Type B pancreatic cell (in vitro differentiated cells): ENCODE measurements around the gene UBE2L6. TPM values are rescaled to one million over a fixed set of nuclear protein-coding genes. Genes with fewer than 3 reads are reported as not detected.

ENCODE experiments used
- DNase-seq: peaks from one replicate; pipeline ENCODE4 v3.0.0; 2021; ENCODE audit warnings: mixed read lengths; ENCODE audit not compliant: unreplicated experiment; ENCODE audit errors: extremely low spot score
- H3K27ac Mint-ChIP-seq: 2 replicates; pipeline ENCODE4 v1.8.0; 2021; ENCODE audit warnings: mild to moderate bottlenecking, mixed read lengths
- H3K27me3 Mint-ChIP-seq: 2 replicates; pipeline ENCODE4 v1.8.0; 2021; ENCODE audit warnings: mixed read lengths
- H3K36me3 Mint-ChIP-seq: 2 replicates; pipeline ENCODE4 v1.8.0; 2021; ENCODE audit warnings: mixed read lengths
- H3K4me1 Mint-ChIP-seq: one replicate; pipeline ENCODE4 v1.8.0; 2021; ENCODE audit warnings: mixed read lengths; ENCODE audit not compliant: unreplicated experiment
- H3K4me3 Mint-ChIP-seq: 2 replicates; pipeline ENCODE4 v1.8.0; 2021; ENCODE audit warnings: mild to moderate bottlenecking, mixed read lengths
- H3K9me3 Mint-ChIP-seq: 2 replicates; pipeline ENCODE4 v1.8.0; 2021; ENCODE audit warnings: mixed read lengths
- total RNA-seq: library from RNA; stranded (reverse); gene quantifications from 2 replicates; pipeline ENCODE4 v1.2.1, GENCODE V29; 2021; ENCODE audit warnings: low replicate concordance
- TF ChIP-seq, protein P1 (sequence below): fragments of 200-600 bp; sonication (generic); conservative IDR thresholded peaks from 2 replicates; pipeline ENCODE4 v1.5.0; 2021; ENCODE audit warnings: antibody characterized with exemption, mild to moderate bottlenecking

Gene UBE2L6
- total RNA-seq, 1 donor from 2014 or later = 65.1 TPM

DNA sequence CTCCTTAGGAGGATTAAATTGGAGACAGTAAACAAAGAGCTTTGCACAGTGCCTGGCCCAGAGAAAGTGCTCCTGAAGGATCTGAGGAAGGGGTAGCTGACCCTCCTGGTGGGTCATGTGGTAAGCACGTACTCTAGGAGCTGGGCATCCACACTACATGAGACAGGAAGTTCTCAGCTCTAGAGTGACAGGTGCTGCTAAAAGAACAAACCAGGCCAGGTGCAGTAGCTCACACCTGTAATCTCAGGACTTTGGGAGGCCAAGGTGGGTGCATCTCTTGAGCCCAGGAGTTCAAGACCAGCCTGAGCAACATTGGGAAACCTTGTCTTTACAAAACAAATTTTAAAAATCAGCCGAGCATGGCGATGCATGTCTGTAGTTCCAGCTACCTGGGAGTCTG lies 65.1 kb downstream of the UBE2L6 start:
- Mint-ChIP-seq H3K36me3 (no peaks in the 10 kb centered on the region), H3K9me3 (no peaks in the 10 kb centered on the region), H3K4me3 (no peak overlapping the region), H3K27ac (no peak overlapping the region), H3K27me3 (no peaks in the 10 kb centered on the region), H3K4me1 (peaks cover 14% of the 10 kb centered on the region)
- TF ChIP-seq, protein P1, sequence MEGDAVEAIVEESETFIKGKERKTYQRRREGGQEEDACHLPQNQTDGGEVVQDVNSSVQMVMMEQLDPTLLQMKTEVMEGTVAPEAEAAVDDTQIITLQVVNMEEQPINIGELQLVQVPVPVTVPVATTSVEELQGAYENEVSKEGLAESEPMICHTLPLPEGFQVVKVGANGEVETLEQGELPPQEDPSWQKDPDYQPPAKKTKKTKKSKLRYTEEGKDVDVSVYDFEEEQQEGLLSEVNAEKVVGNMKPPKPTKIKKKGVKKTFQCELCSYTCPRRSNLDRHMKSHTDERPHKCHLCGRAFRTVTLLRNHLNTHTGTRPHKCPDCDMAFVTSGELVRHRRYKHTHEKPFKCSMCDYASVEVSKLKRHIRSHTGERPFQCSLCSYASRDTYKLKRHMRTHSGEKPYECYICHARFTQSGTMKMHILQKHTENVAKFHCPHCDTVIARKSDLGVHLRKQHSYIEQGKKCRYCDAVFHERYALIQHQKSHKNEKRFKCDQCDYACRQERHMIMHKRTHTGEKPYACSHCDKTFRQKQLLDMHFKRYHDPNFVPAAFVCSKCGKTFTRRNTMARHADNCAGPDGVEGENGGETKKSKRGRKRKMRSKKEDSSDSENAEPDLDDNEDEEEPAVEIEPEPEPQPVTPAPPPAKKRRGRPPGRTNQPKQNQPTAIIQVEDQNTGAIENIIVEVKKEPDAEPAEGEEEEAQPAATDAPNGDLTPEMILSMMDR = no peak
- DNase-seq = no peak

GRCh38 chr11:57501953-57502352 lies 65.5 kb downstream of the UBE2L6 start:
- H3K9me3 Mint-ChIP-seq = no peaks in the 10 kb centered on the region
- H3K27me3 Mint-ChIP-seq = no peaks in the 10 kb centered on the region
- DNase-seq = no peak
- H3K36me3 Mint-ChIP-seq = no peaks in the 10 kb centered on the region
- no peak overlapping the region for H3K27ac Mint-ChIP-seq
- TF ChIP-seq, protein P1 = no peak
- H3K4me3 Mint-ChIP-seq = peak overlapping the region; percentile 51
- H3K4me1 Mint-ChIP-seq = peaks cover 14% of the 10 kb centered on the region

Other genes starting within 250 kb of the UBE2L6 start
- gene TNKS1BP1, start 242.7 kb downstream of the UBE2L6 start, total RNA-seq = 122 and 166 TPM in 2 replicates
- gene SSRP1, start 231.8 kb downstream of the UBE2L6 start, total RNA-seq = 108 and 164 TPM in 2 replicates
- gene P2RX3, start 229.3 kb downstream of the UBE2L6 start, total RNA-seq = 0.52 and 4.0 TPM in 2 replicates
- gene PRG3, start 186.5 kb downstream of the UBE2L6 start, total RNA-seq = not detected in 2 replicates
- gene PRG2, start 177.0 kb downstream of the UBE2L6 start, total RNA-seq = not detected in 2 replicates
- 14.0 and 20.4 TPM in 2 replicates for gene SLC43A3, start 140.6 kb downstream of the UBE2L6 start, total RNA-seq
- gene RTN4RL2, start 107.1 kb downstream of the UBE2L6 start, total RNA-seq = 8.6 and 10.4 TPM in 2 replicates
- 19.0 and 20.8 TPM in 2 replicates for gene SLC43A1, start 52.0 kb downstream of the UBE2L6 start, total RNA-seq
- 57.9 and 64.2 TPM in 2 replicates for gene TIMM10, start 36.9 kb downstream of the UBE2L6 start, total RNA-seq
- gene SMTNL1, start 30.1 kb downstream of the UBE2L6 start, total RNA-seq = not detected in 2 replicates
- 58.5 and 74.7 TPM in 2 replicates for gene SERPING1, start 30.0 kb upstream of the UBE2L6 start, total RNA-seq
- gene YPEL4, start 82.2 kb upstream of the UBE2L6 start, total RNA-seq = 0.38 and 0.48 TPM in 2 replicates
- 16.9 and 20.7 TPM in 2 replicates for gene CLP1, start 90.1 kb upstream of the UBE2L6 start, total RNA-seq
- gene ZDHHC5, start 100.4 kb upstream of the UBE2L6 start, total RNA-seq = 56.7 and 80.6 TPM in 2 replicates
- gene MED19, start 144.5 kb upstream of the UBE2L6 start, total RNA-seq = 17.9 and 21.5 TPM in 2 replicates
- gene TMX2, start 144.9 kb upstream of the UBE2L6 start, total RNA-seq = 84.4 and 87.4 TPM in 2 replicates
- gene SELENOH, start 173.8 kb upstream of the UBE2L6 start, total RNA-seq = 107 and 144 TPM in 2 replicates
- gene BTBD18, start 184.1 kb upstream of the UBE2L6 start, total RNA-seq = not detected in 2 replicates
- 187 and 253 TPM in 2 replicates for gene CTNND1, start 194.1 kb upstream of the UBE2L6 start, total RNA-seq